PC-9 (cell line): ENCODE measurements around the gene CCL27. TPM values are rescaled to one million over a fixed set of nuclear protein-coding genes. Genes with fewer than 3 reads are reported as not detected.
A peak's percentile ranks its signal among the peaks of the same experiment; 100 is the strongest.

Experiments used
- BruUV-seq: library from RNA; stranded (reverse); fragments of 400-500 nt; replicated peaks from 2 replicates; lab custom pipeline; 2021; lab: Mats Ljungman, UMichigan
- CTCF ChIA-PET: fragments of 300-600 bp; sonication (Branson Sonifier 250); formaldehyde crosslinking; loops from one replicate; lab custom pipeline; 2022; ENCODE audit warnings: antibody characterized with exemption; lab: Charles Lee
- POLR2A ChIA-PET: fragments of 300-600 bp; sonication (Branson Sonifier 250); formaldehyde crosslinking; loops from one replicate; lab custom pipeline; 2022; ENCODE audit warnings: antibody characterized with exemption; ENCODE audit not compliant: unreplicated experiment; lab: Charles Lee
- DNase-seq, 2 experiments: peaks; one replicate each; pipeline versions ENCODE4 v3.0.0 to v3.0.0-alpha.2; 2015 to 2022; ENCODE audit warnings: mixed read lengths in 1 of 2
- H2AFZ ChIP-seq: fragments of 200-600 bp; sonication (generic); 2 replicates; pipeline ENCODE4 v1.8.1; 2017; ENCODE audit warnings: antibody characterized with exemption
- H3F3A ChIP-seq: fragments of 200-600 bp; sonication (generic); 2 replicates; pipeline ENCODE4 v1.8.1; 2017; ENCODE audit warnings: antibody characterized with exemption, mild to moderate bottlenecking, low read depth; ENCODE audit not compliant: insufficient read depth
- H3K27ac ChIP-seq: fragments of 200-600 bp; sonication (generic); 2 replicates; pipeline ENCODE4 v1.6.1; 2016; ENCODE audit warnings: mixed run types
- H3K27me3 ChIP-seq: fragments of 200-600 bp; sonication (generic); 2 replicates; pipeline ENCODE4 v1.6.1; 2016; ENCODE audit warnings: low read depth, mixed run types; ENCODE audit not compliant: insufficient read depth
- H3K36me3 ChIP-seq: fragments of 200-600 bp; sonication (generic); 2 replicates; pipeline ENCODE4 v1.6.1; 2016; ENCODE audit warnings: low read depth, mixed run types
- H3K4me1 ChIP-seq: fragments of 200-600 bp; sonication (generic); replicated peaks from 2 replicates; pipeline ENCODE4 v1.6.1; 2016; ENCODE audit warnings: mixed run types; ENCODE audit not compliant: insufficient read depth
- H3K4me2 ChIP-seq: fragments of 200-600 bp; sonication (generic); 2 replicates; pipeline ENCODE4 v1.6.1; 2017; ENCODE audit warnings: mixed run types
- H3K4me3 ChIP-seq: fragments of 200-600 bp; sonication (generic); 2 replicates; pipeline ENCODE4 v1.6.1; 2016; ENCODE audit warnings: mixed run types
- H3K79me2 ChIP-seq: fragments of 200-600 bp; sonication (generic); 2 replicates; pipeline ENCODE4 v1.6.1; 2017; ENCODE audit warnings: low read depth, mixed run types
- H3K9me2 ChIP-seq: fragments of 200-600 bp; sonication (generic); 2 replicates; pipeline ENCODE4 v1.8.1; 2017; ENCODE audit warnings: mild to moderate bottlenecking; ENCODE audit not compliant: insufficient read depth
- H3K9me3 ChIP-seq: fragments of 200-600 bp; sonication (generic); 2 replicates; pipeline ENCODE4 v1.8.1; 2016; ENCODE audit warnings: low read depth; ENCODE audit not compliant: insufficient read depth
- H4K20me1 ChIP-seq: fragments of 200-600 bp; sonication (generic); 2 replicates; pipeline ENCODE4 v1.8.1; 2017; ENCODE audit not compliant: insufficient read depth
- EZH2 ChIP-seq: fragments of 200-600 bp; sonication (generic); IDR thresholded peaks from 2 replicates; pipeline ENCODE4 v1.8.0; 2017; ENCODE audit warnings: antibody characterized with exemption, low read depth
- intact Hi-C: fragments of 100-400 bp; cut with micrococcal nuclease; formaldehyde crosslinking; loops from one replicate; pipeline ENCODE4 v1.10.0; 2022; ENCODE audit not compliant: unreplicated experiment
- total RNA-seq: library from RNA; stranded (reverse); gene quantifications from 2 replicates; pipeline ENCODE4 v1.2.3, GENCODE V29; 2021
- TF ChIP-seq, protein P1 (sequence below): fragments of 200-600 bp; sonication (generic); conservative IDR thresholded peaks from 2 replicates; pipeline ENCODE4 v1.6.1; 2017; ENCODE audit warnings: mixed run types, antibody characterized with exemption, mild to moderate bottlenecking, moderate library complexity

Gene CCL27
- total RNA-seq, 1 experiment from 2014 or later: 0.44 TPM

DNA sequence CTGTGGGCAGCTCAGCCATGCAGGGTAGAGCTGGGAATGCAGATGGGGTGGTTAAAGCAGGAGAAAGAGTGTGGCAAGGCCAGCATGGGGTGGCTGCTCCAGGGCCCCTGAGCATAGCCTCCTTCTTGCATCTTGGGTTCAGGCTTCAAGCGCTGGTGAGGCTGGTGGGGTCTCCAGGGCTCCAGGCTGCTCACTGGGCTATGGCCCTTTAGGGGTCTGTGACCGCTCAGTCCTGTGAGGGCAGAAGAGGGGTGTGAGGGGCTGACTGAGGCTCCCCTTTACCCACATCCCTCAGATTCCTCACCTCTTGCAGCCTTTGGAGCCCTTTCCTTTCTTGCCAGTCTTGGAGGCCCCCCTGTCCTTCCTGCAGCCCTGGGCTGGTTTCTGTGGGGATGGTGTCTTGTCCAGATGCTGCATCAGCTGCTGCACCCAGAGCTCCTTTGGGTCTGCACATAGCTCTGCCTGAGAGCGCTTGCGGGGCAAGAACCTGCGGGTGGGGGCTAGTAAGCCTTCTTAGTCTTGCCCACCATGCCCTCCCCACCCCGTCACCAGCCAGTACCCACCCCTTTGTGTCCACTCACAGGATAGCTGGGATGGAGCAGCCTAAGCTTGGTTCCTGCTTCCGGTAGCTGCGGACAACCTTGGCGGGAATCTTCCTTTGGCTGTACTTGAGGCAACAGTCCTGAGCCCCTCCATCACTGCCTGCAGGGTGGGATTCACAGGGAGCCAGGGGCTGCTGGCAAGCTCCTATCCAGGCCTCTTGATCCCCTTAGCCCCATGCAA, 46.9 kb upstream of the CCL27 start:
- CTCF ChIA-PET: no interaction called here

DNA sequence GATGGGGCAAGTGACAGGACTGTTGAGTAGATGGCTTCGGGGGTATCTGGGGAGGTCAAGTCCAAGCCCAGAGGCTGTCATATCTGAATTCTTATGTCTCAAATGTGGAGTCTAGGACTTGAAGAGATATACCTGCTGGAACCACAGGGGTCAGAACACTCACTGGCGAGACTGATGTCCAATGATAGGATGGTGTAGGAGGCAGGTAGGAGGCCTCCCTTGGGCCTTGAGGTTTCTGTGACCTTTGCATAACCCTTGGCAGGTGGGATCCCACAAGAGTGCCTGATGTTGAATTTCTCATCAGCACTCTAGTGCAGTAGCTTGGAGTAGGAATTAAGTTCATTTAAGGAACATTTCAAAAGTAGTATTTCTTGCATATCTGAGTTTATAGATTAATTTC, 44.7 kb upstream of the CCL27 start:
- H3K27ac ChIP-seq: no peak overlapping the region
- H3K4me2 ChIP-seq: no peak overlapping the region
- POLR2A ChIA-PET: no interaction called here
- no peaks in the 10 kb centered on the region for H3K4me1 ChIP-seq
- H3K36me3 ChIP-seq: no peaks in the 10 kb centered on the region
- no peak for DNase-seq
- no peaks in the 10 kb centered on the region for H3K9me3 ChIP-seq
- TF ChIP-seq, protein P1, sequence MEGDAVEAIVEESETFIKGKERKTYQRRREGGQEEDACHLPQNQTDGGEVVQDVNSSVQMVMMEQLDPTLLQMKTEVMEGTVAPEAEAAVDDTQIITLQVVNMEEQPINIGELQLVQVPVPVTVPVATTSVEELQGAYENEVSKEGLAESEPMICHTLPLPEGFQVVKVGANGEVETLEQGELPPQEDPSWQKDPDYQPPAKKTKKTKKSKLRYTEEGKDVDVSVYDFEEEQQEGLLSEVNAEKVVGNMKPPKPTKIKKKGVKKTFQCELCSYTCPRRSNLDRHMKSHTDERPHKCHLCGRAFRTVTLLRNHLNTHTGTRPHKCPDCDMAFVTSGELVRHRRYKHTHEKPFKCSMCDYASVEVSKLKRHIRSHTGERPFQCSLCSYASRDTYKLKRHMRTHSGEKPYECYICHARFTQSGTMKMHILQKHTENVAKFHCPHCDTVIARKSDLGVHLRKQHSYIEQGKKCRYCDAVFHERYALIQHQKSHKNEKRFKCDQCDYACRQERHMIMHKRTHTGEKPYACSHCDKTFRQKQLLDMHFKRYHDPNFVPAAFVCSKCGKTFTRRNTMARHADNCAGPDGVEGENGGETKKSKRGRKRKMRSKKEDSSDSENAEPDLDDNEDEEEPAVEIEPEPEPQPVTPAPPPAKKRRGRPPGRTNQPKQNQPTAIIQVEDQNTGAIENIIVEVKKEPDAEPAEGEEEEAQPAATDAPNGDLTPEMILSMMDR: no peak
- TF ChIP-seq EZH2: no peak
- H3K27me3 ChIP-seq: no peaks in the 10 kb centered on the region
- no peaks in the 10 kb centered on the region for H3K9me2 ChIP-seq
- no peak overlapping the region for H3K4me3 ChIP-seq
- BruUV-seq: no TSS peak
- H3K79me2 ChIP-seq: no peaks in the 10 kb centered on the region
- no peaks in the 10 kb centered on the region for H4K20me1 ChIP-seq
- H2AFZ ChIP-seq: no peak overlapping the region
- CTCF ChIA-PET: no interaction called here
- intact Hi-C loops: no loop called here
- H3F3A ChIP-seq: no peaks in the 10 kb centered on the region

More for the DNA sequence above, 46.9 kb upstream of the CCL27 start:
- intact Hi-C loops: no loop called here
- POLR2A ChIA-PET: interaction anchor here (0.6 kb wide), 1 partner anchor 44 kb away, joined by 3 read pairs; no protein-coding TSS in a partner anchor
- no peaks in the 10 kb centered on the region for H4K20me1 ChIP-seq
- no peaks in the 10 kb centered on the region for H3K79me2 ChIP-seq
- no peak overlapping the region for H3K27ac ChIP-seq
- TF ChIP-seq EZH2: no peak
- TF ChIP-seq, protein P1: no peak
- H3K27me3 ChIP-seq: no peaks in the 10 kb centered on the region
- no peak for DNase-seq
- H2AFZ ChIP-seq: no peak overlapping the region
- H3K9me2 ChIP-seq: no peaks in the 10 kb centered on the region
- no peaks in the 10 kb centered on the region for H3K36me3 ChIP-seq
- H3F3A ChIP-seq: no peaks in the 10 kb centered on the region
- H3K4me3 ChIP-seq: no peak overlapping the region
- no peaks in the 10 kb centered on the region for H3K4me1 ChIP-seq
- H3K9me3 ChIP-seq: no peaks in the 10 kb centered on the region
- no TSS peak for BruUV-seq
- H3K4me2 ChIP-seq: no peak overlapping the region

- Histone ChIP-seq H3K27ac (no peak overlapping the region), H3K27me3 (peaks cover 11% of the 10 kb centered on the region), H3K36me3 (no peaks in the 10 kb centered on the region), H3F3A (no peaks in the 10 kb centered on the region), H3K4me1 (no peaks in the 10 kb centered on the region), H2AFZ (peak overlapping the region; percentile 84), H3K4me3 (peak overlapping the region; percentile 59), H3K9me2 (no peaks in the 10 kb centered on the region), H3K4me2 (peak overlapping the region; percentile 88), H4K20me1 (no peaks in the 10 kb centered on the region), H3K9me3 (no peaks in the 10 kb centered on the region), H3K79me2 (no peaks in the 10 kb centered on the region)
- CTCF ChIA-PET: interaction anchor here (0.6 to 0.7 kb wide), 2 partner anchors 39 to 40 kb away, joined by 3 read pairs; no protein-coding TSS in a partner anchor
- POLR2A ChIA-PET: no interaction called here
- BruUV-seq: no TSS peak
- no peak for TF ChIP-seq EZH2
- TF ChIP-seq, protein P1: peak; percentile 89
- peak; percentile 37 to 69 for DNase-seq
- intact Hi-C loops: loop anchor here (2.0 kb wide), 2 partner anchors 65 to 89 kb away; partner anchors contain the start of genes RPP25L and SIGMAR1
Observed at GRCh38 chr9:34701769-34702736, 39.6 kb upstream of the CCL27 start.
